Type B pancreatic cell (in vitro differentiated cells): ENCODE results near the gene TFAP2D. TPM values are rescaled to one million over a fixed set of nuclear protein-coding genes. Genes with fewer than 3 reads are reported as not detected.

Source experiments
- DNase-seq: peaks from one replicate; pipeline ENCODE4 v3.0.0; 2021; ENCODE audit warnings: mixed read lengths; ENCODE audit not compliant: unreplicated experiment; ENCODE audit errors: extremely low spot score
- H3K27ac Mint-ChIP-seq: 2 replicates; pipeline ENCODE4 v1.8.0; 2021; ENCODE audit warnings: mild to moderate bottlenecking, mixed read lengths
- H3K27me3 Mint-ChIP-seq: 2 replicates; pipeline ENCODE4 v1.8.0; 2021; ENCODE audit warnings: mixed read lengths
- H3K36me3 Mint-ChIP-seq: 2 replicates; pipeline ENCODE4 v1.8.0; 2021; ENCODE audit warnings: mixed read lengths
- H3K4me1 Mint-ChIP-seq: one replicate; pipeline ENCODE4 v1.8.0; 2021; ENCODE audit warnings: mixed read lengths; ENCODE audit not compliant: unreplicated experiment
- H3K4me3 Mint-ChIP-seq: 2 replicates; pipeline ENCODE4 v1.8.0; 2021; ENCODE audit warnings: mild to moderate bottlenecking, mixed read lengths
- H3K9me3 Mint-ChIP-seq: 2 replicates; pipeline ENCODE4 v1.8.0; 2021; ENCODE audit warnings: mixed read lengths
- CTCF ChIP-seq: fragments of 200-600 bp; sonication (generic); conservative IDR thresholded peaks from 2 replicates; pipeline ENCODE4 v1.5.0; 2021; ENCODE audit warnings: antibody characterized with exemption, mild to moderate bottlenecking
- total RNA-seq: library from RNA; stranded (reverse); gene quantifications from 2 replicates; pipeline ENCODE4 v1.2.1, GENCODE V29; 2021; ENCODE audit warnings: low replicate concordance

TFAP2D gene
- total RNA-seq, 1 donor from 2014 or later: not detected

DNA sequence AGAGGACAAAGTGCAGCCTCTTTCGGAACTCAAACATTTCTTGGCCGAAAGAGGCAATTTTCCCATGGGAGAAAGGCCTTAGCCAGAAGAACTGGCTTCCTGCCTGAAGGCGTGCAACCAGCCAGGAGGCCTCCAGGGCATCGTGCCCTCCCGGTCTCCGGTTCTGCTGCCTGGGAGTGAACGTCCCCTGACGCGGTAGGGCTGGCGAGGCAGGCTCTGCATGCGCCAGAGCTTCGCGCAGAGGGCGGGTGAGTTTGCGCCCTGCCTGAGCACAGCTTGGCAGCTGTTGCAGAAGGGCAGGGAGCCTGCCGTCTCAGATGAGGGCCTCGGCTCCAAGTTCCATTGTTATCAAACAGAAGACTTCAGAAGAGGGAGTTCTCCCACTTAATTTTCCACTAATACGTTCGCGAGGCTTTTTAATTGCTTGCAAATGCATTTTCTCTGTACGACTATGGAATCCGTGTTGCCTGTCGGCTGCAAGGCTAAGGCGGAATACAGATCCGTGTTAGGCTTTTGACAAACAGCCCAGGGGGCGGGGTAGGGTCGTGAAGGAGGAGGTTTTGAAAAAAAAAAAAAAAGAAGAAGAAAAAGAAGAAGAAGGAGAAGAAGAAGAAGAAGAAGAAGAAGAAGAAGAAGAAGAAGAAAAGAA lies 5.5 kb upstream of the TFAP2D start:
- H3K27me3 Mint-ChIP-seq: peaks cover 100% of the 10 kb centered on the region
- H3K9me3 Mint-ChIP-seq: no peaks in the 10 kb centered on the region
- no peak for DNase-seq
- H3K36me3 Mint-ChIP-seq: no peaks in the 10 kb centered on the region
- H3K4me1 Mint-ChIP-seq: no peaks in the 10 kb centered on the region
- H3K4me3 Mint-ChIP-seq: no peak overlapping the region
- no peak for TF ChIP-seq CTCF
- H3K27ac Mint-ChIP-seq: no peak overlapping the region

GRCh38 chr6:50708664-50709365 lies 4.5 kb upstream of the TFAP2D start:
- DNase-seq: no peak
- Mint-ChIP-seq H3K27me3 (peaks cover 100% of the 10 kb centered on the region), H3K4me3 (no peak overlapping the region), H3K9me3 (no peaks in the 10 kb centered on the region), H3K36me3 (no peaks in the 10 kb centered on the region), H3K27ac (no peak overlapping the region), H3K4me1 (no peaks in the 10 kb centered on the region)
- no peak for TF ChIP-seq CTCF

DNA sequence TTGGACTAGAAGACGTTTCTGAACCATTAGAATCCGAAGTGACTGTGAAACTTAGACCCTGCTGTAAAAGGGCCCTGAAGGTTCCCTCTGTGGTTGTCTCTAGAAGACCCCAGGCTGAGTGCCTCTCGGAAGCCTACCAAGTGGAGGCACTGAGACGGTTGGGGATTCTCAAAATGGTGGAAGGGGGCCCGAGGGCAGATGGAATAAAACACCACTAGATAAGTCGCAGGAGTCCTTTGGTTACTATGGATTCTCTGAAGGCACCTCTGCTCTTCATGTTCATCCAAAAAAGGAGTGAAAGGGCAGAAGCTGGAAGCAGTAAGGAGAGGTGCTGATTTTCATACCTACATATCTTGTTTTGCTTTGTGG lies 4.0 kb upstream of the TFAP2D start:
- no peak overlapping the region for H3K4me3 Mint-ChIP-seq
- no peaks in the 10 kb centered on the region for H3K4me1 Mint-ChIP-seq
- no peak for DNase-seq
- H3K36me3 Mint-ChIP-seq: no peaks in the 10 kb centered on the region
- H3K9me3 Mint-ChIP-seq: no peaks in the 10 kb centered on the region
- H3K27me3 Mint-ChIP-seq: peaks cover 100% of the 10 kb centered on the region
- TF ChIP-seq CTCF: no peak
- no peak overlapping the region for H3K27ac Mint-ChIP-seq

- no peak for DNase-seq
- Mint-ChIP-seq H3K36me3 (peaks cover 5% of the 10 kb centered on the region), H3K4me1 (no peaks in the 10 kb centered on the region), H3K27me3 (peaks cover 100% of the 10 kb centered on the region), H3K4me3 (no peak overlapping the region), H3K27ac (no peak overlapping the region), H3K9me3 (no peaks in the 10 kb centered on the region)
- no peak for TF ChIP-seq CTCF
Measured at GRCh38 chr6:50711686-50712085, 1.6 kb upstream of the TFAP2D start.

GRCh38 chr6:50712291-50712690 lies 1.0 kb upstream of the TFAP2D start:
- no peaks in the 10 kb centered on the region for H3K9me3 Mint-ChIP-seq
- no peak for TF ChIP-seq CTCF
- H3K4me1 Mint-ChIP-seq: no peaks in the 10 kb centered on the region
- peaks cover 5% of the 10 kb centered on the region for H3K36me3 Mint-ChIP-seq
- H3K4me3 Mint-ChIP-seq: no peak overlapping the region
- H3K27me3 Mint-ChIP-seq: peaks cover 100% of the 10 kb centered on the region
- no peak for DNase-seq
- no peak overlapping the region for H3K27ac Mint-ChIP-seq
